WERI-Rb-1 (cell line): Measurements from ENCODE around the gene DPEP1.

Experiments used
- DNase-seq: peaks from one replicate; pipeline ENCODE4 v3.0.0-alpha.2; 2020
- H3K27ac ChIP-seq: fragments of 250-450 bp; sonication (Bioruptor Pico); 2 replicates; pipeline ENCODE4 v1.5.1; 2020; ENCODE audit warnings: mild to moderate bottlenecking, moderate library complexity
- H3K27me3 ChIP-seq: fragments of 250-450 bp; sonication (Bioruptor Pico); 2 replicates; pipeline ENCODE4 v1.5.1; 2021; ENCODE audit warnings: mild to moderate bottlenecking, low read depth, moderate library complexity; ENCODE audit not compliant: insufficient read depth, severe bottlenecking
- H3K36me3 ChIP-seq: fragments of 250-450 bp; sonication (Bioruptor Pico); 2 replicates; pipeline ENCODE4 v1.5.1; 2020; ENCODE audit warnings: mild to moderate bottlenecking, moderate library complexity
- H3K4me3 ChIP-seq: 2 replicates; pipeline ENCODE4 v1.5.1; 2011; ENCODE audit warnings: low read depth, mild to moderate bottlenecking, control low read depth, low read length
- H3K9me3 ChIP-seq: fragments of 250-450 bp; sonication (Bioruptor Pico); 2 replicates; pipeline ENCODE4 v1.5.1; 2021; ENCODE audit warnings: mild to moderate bottlenecking, moderate library complexity; ENCODE audit not compliant: severe bottlenecking
- CTCF ChIP-seq: IDR thresholded peaks from 2 replicates; pipeline ENCODE4 v1.5.1; 2011; ENCODE audit warnings: low read depth, mild to moderate bottlenecking, control low read depth, inconsistent platforms, low read length

Gene DPEP1

GRCh38 chr16:89678258-89678657 is 64.8 kb downstream of the DPEP1 start:
- no peak for TF ChIP-seq CTCF
- Histone ChIP-seq H3K36me3 (no peaks in the 10 kb centered on the region), H3K27ac (no peak overlapping the region), H3K4me3 (no peak overlapping the region), H3K27me3 (no peaks in the 10 kb centered on the region), H3K9me3 (no peaks in the 10 kb centered on the region)
- no peak for DNase-seq

- Histone ChIP-seq H3K27ac (no peak overlapping the region), H3K36me3 (peaks cover 5% of the 10 kb centered on the region; the same call in 1 of the 2 replicates), H3K4me3 (no peak overlapping the region), H3K27me3 (no peaks in the 10 kb centered on the region), H3K9me3 (no peaks in the 10 kb centered on the region)
- no peak for TF ChIP-seq CTCF
- DNase-seq, result no peak
These were observed 72.5 kb downstream of the DPEP1 start for GRCh38 chr16:89685916-89686315.

DNA sequence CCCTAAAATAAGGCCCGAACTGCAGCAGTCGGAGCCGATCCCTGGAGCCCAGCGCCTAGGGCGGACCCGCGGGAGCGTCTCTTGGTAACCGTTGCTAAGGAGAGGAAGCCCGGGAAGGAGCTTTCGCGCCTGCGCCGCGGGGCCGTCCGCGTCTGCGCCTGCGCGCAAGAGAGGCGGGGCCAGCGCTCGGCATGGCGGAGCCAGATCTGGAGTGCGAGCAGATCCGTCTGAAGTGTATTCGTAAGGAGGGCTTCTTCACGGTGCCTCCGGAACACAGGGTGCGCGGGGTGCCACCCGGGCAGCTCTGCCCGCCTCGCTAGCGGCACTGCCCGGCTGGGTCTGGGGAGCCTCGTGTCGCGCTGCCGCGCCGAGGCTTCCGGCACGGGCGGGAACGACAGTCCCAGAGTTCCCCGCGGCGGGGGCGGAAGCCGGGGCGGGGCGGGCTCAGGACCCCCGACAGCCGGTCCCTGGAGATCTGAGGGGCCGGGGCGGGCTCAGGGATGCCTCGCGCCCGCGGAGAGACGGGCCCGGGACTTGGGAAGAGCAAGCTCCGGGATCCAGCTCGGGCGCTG is 73.2 kb downstream of the DPEP1 start, which contains the start of gene CDK10:
TSS of gene CDK10 (plus strand) at position 170 of the 572 bp plus-strand sequence. CDS start at position 192, 22 bp downstream.
- no peak for TF ChIP-seq CTCF
- Histone ChIP-seq H3K4me3 (peak within 1 kb of the TSS; percentile 67), H3K27me3 (no peaks in the 10 kb centered on the region), H3K9me3 (no peaks in the 10 kb centered on the region), H3K27ac (peak within 1 kb of the TSS; percentile 95), H3K36me3 (peaks cover 8% of the 10 kb centered on the region; the same call in 1 of the 2 replicates)
- peak; percentile 80 for DNase-seq

GRCh38 chr16:89687092-89687940 is 73.9 kb downstream of the DPEP1 start:
- peak overlapping the region; percentile 95 for H3K27ac ChIP-seq
- H3K27me3 ChIP-seq, result no peaks in the 10 kb centered on the region
- TF ChIP-seq CTCF, result no peak
- DNase-seq, result no peak
- H3K4me3 ChIP-seq, result peak overlapping the region; percentile 67
- peaks cover 8% of the 10 kb centered on the region; the same call in 1 of the 2 replicates for H3K36me3 ChIP-seq
- no peaks in the 10 kb centered on the region for H3K9me3 ChIP-seq
